Colon (tissue), 2 donors: ENCODE data around the gene ROS1.

Source experiments
- FAIRE-seq: peaks from 2 replicates; lab custom pipeline; 2012; peaks lifted over from hg19 to GRCh38; lab: Jason Lieb, UNC
- donor health status: control.
- donor health status: control.

Gene ROS1

DNA sequence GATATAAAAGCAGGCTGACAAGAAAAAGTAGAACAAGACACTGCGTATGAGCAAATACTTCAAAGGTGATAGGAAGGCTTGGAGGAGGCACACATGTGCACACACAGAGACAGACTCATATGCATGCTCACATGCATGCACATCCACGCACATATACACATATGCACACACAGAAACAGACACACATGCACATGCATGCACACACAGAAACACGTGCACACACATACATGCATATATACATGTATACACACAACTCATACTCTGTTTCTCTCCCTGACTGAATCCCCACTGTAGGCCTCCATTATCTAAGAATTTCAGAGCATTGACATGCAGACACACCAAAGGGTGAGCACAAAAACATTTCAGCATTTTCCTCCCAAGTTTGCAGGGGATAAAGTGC lies 116.7 kb downstream of the ROS1 start:
- FAIRE-seq = no peak

DNA sequence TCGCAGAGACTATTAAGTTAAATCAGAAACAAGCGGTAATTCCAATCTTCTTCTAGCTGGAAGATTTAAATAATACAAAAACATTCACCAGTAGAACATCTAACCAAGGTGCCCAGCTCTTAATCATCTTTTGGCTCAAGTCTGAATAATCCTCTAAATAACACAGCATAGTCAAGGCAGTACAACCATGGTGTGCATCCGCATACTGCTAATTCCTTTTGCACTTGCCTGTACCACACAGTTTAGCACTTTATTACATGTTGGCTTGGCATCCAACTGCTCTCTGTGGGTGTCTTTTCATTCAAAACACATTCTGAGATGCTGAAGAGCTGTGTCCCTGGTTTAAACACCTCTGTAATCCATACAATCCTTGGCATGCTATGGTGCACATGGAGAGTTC lies 118.1 kb downstream of the ROS1 start:
- FAIRE-seq = no peak

DNA sequence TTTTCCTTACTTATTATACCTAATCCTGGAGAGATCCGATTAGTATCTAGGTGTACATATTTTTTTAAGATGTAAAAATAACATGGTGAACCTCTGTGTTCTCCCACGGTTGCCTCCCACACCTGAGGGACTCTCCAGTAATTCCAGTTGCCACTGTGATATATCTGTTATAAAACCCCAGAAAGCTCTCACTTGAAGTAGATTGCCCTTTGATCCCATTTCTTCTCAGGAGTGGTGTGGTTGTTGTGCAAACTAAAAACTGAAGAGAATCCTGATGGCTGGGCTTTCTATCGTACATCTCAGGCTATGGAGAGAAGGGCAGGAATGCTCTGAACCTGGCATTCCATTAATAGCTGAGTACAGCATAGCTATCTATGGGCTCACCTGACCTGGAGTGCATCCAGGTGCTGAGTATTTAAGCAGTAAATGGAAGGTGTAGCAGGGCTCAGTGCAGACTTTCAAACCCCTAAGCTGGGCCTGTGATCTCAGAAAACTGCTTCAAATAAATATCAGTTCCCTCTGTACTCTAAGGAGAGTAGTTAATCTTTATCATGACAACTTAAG lies 119.4 kb downstream of the ROS1 start:
- FAIRE-seq = no peak

DNA sequence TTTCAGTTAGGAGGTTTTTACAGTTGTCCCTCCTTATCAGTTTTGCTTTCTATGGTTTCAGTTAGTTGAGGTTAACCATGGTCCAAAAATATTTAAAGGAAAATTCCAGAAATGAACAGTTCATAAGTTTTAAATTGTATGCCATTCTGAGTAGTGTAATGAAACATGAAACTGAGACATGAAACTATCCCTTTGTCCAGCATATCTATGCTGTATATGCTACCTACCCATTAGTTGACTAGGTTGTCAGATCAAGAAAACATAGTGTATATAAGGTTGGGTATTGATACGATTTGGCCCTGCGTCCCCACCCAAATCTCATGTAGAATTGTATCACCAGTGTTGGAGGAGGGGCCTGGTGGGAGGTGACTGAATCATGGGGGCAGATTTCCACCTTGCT lies 121.3 kb downstream of the ROS1 start:
- no peak for FAIRE-seq

DNA sequence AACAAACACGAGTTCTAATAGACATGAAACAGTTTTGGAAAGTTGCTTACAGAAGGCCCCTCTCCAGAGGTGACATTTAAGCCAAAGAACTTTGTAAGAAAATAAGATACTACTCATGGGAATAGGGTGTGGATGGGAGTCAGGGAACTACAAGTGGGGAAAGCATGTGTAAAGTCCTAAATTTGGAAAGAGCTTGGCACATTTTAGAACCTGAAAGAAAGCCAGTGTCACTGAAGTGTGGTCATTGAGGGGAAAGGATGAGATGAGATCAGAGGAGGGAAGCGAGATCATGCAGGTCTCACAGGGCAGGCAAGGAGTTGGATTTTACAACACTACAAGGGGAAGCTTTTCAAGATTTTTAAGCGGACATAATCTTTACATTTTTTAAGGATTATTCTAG lies 122.4 kb downstream of the ROS1 start:
- no peak for FAIRE-seq

DNA sequence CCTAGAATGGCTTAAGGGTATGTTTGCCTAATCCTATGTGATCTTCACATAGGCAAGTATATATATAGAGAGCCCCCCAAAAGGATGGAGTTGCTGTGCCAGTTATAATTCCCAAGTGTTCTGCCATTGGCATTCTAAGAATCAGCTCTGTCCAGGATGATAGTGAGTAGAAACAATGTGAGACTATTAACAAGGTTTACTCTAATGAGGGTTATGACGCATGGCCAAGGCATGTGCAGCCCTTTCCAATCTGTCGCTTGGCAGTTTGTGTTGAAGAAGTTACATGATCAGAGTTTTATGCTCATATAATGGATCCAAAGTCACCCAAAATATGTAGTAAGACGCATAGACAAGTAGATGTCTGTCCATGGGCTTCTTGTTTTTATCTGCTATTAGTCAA lies 126.8 kb downstream of the ROS1 start:
- FAIRE-seq = no peak

DNA sequence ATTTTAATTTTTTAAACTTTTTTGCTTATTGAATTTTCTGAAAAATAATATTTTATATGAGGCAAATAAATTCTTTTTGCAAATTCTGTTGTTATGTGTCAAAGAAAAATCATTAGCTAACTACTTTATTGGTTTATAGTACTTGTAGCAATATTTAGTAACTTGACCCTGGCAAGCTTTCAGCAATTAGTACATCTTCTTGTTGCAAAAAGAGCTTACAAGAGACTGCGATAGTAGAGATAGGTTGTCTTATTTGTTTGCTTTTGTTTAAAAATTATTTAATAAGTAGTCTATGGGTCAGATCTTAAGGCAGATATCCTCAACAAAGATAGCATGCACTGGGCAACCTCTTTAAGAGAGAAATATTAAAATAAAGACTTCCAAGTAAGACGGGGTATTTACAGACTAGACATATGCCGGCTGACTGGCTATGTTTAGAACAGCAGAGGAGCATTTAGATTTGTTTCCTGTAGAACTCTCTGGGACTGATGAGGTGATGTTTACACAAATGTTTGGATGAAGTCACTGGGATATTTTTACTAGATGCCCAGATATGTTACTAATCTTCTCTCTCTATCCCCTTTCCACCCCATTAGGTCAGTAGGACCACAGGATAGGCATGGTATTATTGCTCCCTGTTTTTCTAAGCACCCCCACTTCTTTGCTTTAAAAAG lies 135.4 kb downstream of the ROS1 start:
- FAIRE-seq = no peak

DNA sequence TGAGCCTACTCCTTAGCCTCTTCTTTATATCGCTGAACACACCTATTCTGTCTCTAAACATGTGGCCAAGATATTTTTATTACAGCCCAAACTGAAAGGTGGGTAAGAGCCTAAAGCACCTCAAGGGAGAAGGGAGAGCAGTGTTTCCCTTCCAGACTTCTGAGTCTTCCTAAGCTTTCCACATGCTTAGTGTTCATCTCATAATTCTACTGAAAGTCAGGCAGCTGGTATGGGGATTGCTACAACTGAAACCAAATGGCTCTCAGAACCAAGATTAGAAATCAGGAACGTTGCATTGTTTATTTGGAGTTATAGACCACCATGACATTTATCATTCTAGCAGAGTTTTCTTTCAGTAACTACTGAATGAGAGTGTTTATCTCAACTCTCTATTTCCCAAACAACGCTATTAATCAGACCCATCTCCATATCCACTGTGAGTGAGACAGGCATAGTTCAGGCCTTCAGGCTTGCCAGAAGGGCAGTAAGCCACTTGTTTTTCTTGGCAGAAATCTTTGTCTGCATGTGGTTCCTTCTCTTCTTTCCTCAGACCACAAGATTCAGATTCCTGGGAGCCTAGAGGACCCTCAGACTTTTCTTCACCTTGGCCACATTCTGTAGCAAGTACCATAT lies 137.5 kb downstream of the ROS1 start:
- no peak for FAIRE-seq

DNA sequence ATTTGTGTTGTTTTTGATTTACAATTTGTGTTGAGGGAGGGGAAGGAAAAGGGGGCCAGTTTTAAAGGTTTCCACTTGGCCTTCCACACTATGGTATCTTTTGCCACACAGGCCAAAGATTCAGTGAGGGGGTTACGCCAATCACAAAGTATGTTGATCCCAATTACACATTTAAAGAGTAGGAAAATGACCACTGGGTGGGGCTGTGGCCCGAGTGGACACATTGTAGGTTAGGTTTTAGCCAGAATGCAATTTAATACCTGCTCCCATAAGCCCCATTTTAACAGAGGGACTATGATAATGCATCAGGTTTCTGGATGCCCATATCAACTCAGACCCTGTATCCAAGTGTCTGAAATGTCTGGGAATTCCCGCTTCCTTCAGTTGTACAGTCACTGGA lies 144.8 kb downstream of the ROS1 start:
- FAIRE-seq = no peak

DNA sequence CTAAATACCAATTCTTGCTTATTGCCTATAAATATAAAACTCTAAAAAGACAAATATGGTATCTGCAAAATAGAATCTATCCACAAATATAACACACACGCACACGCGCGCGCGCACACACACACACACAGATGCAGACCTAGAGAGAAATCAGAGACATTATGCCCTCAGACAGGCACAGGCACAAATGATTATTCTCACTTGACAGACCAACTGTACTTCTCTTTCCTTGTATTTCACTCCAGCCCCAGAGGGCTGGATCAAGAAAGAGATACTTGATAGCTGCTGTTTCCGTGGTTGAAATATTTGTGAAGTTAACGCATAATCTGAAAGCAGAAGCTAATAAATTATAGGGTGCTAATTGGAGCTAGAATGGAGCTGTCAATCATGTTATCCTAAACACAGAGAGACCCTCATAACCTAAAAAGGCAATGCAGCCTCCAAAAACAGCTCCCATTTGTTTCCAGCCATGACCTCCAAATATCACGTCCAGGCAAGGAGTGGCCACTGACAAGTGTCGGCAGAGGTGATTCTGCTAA lies 148.9 kb downstream of the ROS1 start:
- no peak for FAIRE-seq

DNA sequence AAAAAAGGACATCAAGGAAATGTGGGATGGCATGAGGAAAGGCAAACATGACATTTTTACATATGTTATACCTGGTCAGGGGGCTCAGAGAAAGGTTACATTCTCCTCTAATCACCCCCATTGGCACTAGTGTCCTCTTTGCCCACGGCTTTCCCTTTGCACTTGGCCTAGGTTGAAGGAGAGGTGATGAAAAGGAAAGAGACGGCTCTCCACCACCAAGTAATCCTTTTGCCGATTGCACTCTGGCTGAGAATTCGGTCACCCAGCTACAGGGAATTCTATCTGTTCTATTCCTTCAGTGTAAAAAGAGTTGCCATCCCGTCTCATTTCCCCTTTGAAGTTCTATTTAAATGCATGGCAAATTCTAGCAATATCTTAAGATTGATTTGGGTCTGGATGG lies 150.0 kb downstream of the ROS1 start:
- FAIRE-seq = no peak

DNA sequence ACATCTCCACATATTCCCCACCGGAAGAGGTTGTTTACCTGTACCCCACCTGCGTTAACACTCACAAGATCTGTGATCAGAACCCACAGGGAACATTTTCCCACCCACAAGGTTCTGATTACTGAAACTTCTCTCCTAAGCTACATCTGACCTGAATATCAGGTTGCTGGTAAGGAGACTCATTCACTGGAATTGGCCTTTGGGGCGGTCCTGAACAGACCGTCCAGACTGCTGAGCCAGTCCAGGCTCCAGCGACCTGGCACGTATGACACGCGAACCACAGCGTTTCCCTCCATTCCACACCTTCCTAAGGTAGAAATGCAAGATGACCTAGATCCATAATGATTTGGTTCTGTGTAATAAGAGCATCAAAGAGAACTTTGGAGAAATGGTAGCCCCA lies 150.5 kb downstream of the ROS1 start:
- no peak for FAIRE-seq

DNA sequence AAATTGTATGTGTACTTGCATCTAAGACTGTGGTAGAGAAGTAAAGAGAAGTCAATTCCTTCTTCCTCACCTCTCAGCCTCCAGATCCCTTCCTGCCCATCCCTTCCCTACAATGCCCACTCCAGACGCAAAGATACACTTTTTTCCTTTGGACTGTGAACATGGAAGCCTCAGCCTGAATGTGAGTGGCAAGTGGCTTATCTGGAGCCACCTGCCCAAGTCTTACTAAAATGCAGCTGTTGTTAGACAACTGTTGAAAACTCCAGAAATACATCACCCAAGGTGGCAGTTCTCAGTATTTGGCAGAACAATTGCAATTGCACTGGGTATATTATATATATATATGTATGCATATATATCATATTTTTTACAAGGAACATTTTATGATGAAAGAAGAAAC lies 152.9 kb downstream of the ROS1 start:
- FAIRE-seq = no peak

DNA sequence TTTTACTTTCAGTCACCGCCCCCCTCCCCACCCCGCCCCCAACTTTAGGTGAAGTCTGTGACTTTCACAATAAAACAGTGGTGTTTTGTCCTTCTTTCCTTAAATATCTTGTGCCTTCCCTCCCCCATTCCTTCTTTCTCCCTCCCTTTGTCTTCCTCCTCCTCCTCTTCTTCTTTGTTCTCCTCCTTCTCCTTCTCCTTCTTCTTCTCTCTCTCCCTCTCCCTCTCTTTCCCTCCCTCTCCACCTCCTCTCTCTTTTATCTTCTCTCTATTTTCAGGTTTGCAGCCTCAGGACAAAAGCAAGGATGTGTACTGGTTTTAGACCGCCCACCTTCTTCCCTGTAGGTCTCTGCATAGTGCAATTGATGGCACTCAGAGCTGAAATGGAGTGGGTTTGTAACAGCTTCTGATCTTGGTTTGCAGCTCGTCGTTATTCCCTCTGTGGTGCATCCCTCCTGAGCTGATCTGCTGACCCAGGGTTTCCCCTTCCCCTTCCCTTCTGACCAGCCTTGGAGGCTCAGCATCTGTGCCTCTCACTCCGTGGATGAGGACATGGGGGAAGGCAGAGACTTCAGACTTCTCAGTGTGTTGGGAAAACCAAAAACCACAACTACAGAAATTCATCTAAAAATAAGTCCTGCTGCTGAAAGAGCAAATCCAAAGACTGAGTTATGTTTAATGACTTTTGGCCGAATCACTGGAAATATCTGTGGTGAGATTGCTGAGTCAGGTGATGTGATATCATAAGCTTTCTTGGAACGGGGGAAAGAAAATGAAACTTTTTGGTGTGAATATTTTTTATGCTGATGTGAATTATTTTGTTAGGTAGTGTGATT lies 153.5 kb downstream of the ROS1 start:
- no peak for FAIRE-seq

DNA sequence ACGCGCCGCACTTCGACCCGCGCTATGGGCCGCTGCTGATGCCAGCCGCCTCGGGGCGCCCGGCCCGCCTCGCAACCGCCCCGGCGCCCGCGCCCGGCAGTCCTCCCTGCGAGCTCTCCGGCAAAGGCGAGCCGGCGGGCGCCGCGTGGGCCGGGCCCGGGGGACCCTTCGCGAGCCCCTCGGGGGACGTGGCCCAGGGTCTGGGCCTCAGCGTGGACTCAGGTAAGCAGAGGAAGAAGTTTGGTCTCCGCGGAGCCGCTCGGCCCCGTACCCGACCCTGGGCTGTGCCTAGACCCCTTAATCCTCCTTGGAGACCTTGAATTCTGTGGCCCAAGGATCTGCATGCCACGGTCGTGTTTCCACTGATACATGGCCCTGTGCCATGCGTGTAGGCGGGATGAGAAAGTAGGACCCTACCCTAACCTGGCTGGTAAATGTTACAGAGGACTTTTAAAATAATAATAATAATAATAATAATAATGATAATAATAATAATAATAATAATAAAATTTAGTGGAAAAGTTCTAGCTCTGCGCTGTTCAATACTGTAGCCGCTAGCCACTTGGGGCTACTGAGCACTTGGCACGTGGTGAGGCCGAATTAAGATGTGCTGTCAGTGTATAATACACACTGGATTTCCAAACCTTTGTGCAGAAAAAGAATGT lies 154.8 kb downstream of the ROS1 start:
- no peak for FAIRE-seq

DNA sequence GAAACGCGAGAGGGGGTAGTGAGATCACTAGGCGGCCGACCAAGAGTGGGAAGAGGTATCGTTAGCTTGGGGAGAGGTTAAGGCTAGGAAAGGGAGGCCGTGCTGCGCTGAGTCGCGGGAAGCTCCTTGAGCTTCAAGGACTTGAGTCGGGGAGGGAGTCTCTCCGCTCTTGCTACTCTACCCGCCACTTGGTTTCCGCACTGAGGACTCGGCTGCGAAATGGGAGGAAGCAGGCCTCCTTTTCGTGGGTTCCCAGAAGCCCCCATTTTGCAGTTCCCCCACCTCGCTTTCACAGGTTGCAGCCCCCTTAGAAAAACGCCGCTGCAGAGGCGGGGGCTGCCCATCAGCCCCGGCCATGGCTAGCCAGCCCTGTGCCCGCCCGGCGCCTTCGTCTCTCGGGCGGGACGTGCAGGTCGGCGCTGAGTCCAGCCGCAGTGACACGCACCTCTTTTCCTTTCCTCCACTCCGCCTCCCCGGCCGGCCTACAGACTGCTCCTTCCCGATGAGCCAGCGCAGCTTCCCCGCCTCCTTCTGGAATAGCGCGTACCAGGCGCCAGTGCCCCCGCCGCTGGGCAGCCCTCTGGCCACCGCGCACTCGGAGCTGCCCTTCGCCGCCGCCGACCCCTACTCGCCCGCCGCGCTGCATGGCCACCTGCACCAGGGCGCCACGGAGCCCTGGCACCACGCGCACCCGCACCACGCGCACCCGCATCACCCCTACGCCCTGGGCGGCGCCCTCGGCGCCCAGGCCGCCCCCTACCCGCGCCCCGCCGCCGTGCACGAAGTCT lies 155.5 kb downstream of the ROS1 start:
- no peak for FAIRE-seq

DNA sequence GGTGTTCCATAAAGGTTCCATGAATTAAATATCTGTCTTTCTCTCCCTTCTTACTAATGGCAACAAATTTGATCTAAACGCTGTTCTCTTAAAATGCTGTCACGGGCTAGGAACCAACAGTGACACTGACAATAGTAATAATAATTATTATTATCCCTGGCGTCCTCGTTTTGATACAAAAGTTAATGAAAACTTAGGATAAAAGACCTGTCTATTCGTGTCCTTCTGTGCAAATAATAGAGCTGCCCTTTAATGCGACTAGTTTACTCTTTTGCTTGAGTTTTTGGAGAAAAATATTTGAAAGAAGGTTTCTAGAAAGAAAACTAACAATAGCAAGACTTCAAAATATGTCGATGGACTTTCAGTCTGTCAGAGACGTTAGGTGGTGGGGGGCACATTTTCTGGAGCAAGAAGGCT lies 156.1 kb downstream of the ROS1 start:
- no peak for FAIRE-seq

DNA sequence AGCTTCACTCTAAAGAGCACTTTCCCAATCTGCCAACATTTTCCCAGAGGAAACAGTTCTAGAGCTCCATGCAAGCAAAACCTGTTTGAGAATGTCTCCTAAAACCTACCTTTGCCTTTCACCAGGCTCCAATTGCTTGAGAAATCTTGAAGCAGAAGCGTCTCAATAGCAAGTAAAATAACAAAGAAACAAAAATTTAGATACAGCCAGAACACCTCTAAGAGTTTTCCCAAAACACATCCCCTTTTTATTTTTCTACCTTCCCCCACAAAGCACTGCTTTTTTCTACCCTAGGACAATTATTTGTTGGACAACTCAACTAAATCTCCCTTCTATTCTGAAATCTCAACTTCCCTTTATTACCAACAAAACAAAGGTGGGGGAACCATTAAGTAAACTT lies 156.8 kb downstream of the ROS1 start:
- FAIRE-seq = no peak

DNA sequence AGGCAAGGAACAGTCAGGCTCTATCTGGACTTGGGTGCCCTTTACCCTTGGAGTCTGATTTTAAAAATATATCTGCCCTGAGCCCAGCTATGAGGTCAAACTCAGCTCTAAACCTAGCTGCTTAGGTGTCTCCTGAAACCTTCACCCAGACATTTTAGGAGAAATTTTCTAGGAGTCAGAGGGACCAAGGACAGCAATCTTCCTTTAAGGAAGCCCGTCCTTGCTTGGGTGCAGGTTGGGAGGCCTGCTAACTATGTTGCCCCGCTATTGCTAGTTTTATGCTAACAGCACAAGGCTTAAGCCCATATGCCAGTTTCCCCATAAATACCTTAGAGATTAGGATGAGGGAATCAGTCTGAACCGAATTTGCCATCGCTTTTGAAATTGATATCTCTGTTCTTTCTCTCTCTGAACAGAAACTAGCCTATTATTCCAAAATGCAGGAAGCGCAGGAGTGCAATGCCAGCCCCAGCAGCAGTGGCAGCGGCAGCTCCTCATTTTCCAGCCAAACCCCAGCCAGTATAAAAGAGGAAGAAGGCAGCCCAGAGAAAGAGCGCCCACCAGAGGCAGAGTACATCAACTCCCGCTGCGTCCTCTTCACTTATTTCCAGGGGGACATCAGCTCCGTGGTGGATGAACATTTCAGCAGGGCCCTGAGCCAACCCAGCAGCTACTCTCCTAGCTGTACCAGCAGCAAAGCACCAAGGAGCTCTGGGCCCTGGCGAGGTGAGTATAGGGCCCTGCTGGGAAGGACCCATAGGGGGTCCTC lies 157.8 kb downstream of the ROS1 start:
- no peak for FAIRE-seq

DNA sequence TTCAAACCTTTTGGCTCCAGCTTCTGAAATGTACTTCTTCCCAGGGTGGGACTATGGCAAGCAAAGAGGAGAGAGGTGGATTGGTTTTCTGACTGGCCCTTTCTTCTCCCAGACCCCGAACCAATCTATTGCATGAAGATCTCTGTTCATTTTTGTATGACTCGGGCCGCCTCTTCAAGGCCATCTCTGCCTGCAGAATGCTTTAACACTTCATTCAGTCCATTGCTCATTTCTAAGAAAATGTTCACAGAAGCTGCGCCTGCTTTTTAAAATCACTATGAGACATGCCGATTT lies 158.7 kb downstream of the ROS1 start:
- no peak for FAIRE-seq
